ENCODE results near the gene VWCE.

The VWCE gene

DNA sequence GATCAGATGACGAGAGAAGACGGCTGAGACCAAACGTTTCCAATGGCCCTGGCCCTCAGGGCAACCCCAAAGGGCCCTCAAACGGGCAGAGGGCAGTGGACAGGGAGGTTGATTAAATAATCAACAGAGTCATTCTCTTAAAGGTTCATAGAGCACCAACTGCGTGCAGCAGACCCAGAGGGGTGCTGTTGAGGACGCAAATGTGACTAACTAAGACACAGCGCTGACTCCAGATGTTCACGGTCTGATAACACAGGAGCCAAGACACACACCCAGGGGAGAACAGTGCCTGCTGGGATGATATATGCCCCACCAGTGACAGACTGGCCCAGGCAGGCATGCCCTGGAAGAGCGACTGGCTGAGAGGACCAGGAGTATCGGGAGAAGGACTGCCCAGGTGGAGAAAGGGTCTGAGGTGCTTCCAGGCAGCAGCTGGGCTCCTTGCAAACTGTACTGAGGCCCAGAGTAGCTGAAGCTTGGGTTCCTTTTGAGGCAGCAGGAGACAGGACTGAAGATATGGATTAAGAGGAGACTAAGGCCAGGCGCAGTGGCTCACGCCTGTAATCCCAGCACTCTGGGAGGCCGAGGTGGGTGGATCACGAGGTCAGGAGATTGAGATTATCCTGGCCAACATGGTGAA is 7.7 kb downstream of the VWCE start:
- Histone ChIP-seq H3K4me2 (ENCODE audit: low read depth, low read length, poor library complexity, severe bottlenecking) (no peak overlapping the region), H3K9me3 (ENCODE audit: insufficient read depth, low read depth, low read length) (no peaks in the 10 kb centered on the region), H3K27me3 (ENCODE audit: insufficient read depth, low read length, poor library complexity, severe bottlenecking) (no peaks in the 10 kb centered on the region), H3K36me3 (ENCODE audit: insufficient read depth, low read length) (no peaks in the 10 kb centered on the region), H3K79me2 (ENCODE audit: insufficient read depth, low read length) (no peaks in the 10 kb centered on the region), H2AFZ (ENCODE audit: low read length) (no peak overlapping the region), H3K9me2 (replicated peaks; ENCODE audit: low read depth, low read length) (no peaks in the 10 kb centered on the region), H3F3A (ENCODE audit: low read depth) (no peaks in the 10 kb centered on the region), H3K9ac (ENCODE audit: low read depth, low read length, poor library complexity, severe bottlenecking) (no peak overlapping the region), H3K4me3 (ENCODE audit: low read length, poor library complexity, severe bottlenecking) (no peak overlapping the region), H4K20me1 (ENCODE audit: insufficient read depth, low read length, poor library complexity, severe bottlenecking) (no peaks in the 10 kb centered on the region), H3K4me1 (ENCODE audit: insufficient read depth, low read length, poor library complexity, severe bottlenecking) (no peaks in the 10 kb centered on the region)
- TF ChIP-seq EZH2phosphoT487 (IDR thresholded peaks at IDR 0.05; ENCODE audit: borderline replicate concordance) (no peak), CTCF (conservative IDR thresholded peaks at IDR 0.05; ENCODE audit: low read length) (no peak)

- Histone ChIP-seq H3K4me2 (ENCODE audit: low read depth, low read length, poor library complexity, severe bottlenecking) (no peak overlapping the region), H3K4me1 (ENCODE audit: insufficient read depth, low read length, poor library complexity, severe bottlenecking) (no peaks in the 10 kb centered on the region), H3K36me3 (ENCODE audit: insufficient read depth, low read length) (no peaks in the 10 kb centered on the region), H3K9ac (ENCODE audit: low read depth, low read length, poor library complexity, severe bottlenecking) (no peak overlapping the region), H3F3A (ENCODE audit: low read depth) (no peaks in the 10 kb centered on the region), H3K79me2 (ENCODE audit: insufficient read depth, low read length) (no peaks in the 10 kb centered on the region), H3K9me2 (replicated peaks; ENCODE audit: low read depth, low read length) (no peaks in the 10 kb centered on the region), H2AFZ (ENCODE audit: low read length) (no peak overlapping the region), H3K4me3 (ENCODE audit: low read length, poor library complexity, severe bottlenecking) (no peak overlapping the region), H3K27me3 (ENCODE audit: insufficient read depth, low read length, poor library complexity, severe bottlenecking) (no peaks in the 10 kb centered on the region), H4K20me1 (ENCODE audit: insufficient read depth, low read length, poor library complexity, severe bottlenecking) (no peaks in the 10 kb centered on the region), H3K9me3 (ENCODE audit: insufficient read depth, low read depth, low read length) (no peaks in the 10 kb centered on the region)
- TF ChIP-seq EZH2phosphoT487 (IDR thresholded peaks at IDR 0.05; ENCODE audit: borderline replicate concordance) (no peak), CTCF (conservative IDR thresholded peaks at IDR 0.05; ENCODE audit: low read length) (no peak)
Measured at GRCh38 chr11:61283613-61284012, 11.5 kb downstream of the VWCE start.

- Histone ChIP-seq H3K36me3 (ENCODE audit: insufficient read depth, low read length) (no peaks in the 10 kb centered on the region), H3K9me3 (ENCODE audit: insufficient read depth, low read depth, low read length) (no peaks in the 10 kb centered on the region), H3K4me2 (ENCODE audit: low read depth, low read length, poor library complexity, severe bottlenecking) (no peak overlapping the region), H3K79me2 (ENCODE audit: insufficient read depth, low read length) (no peaks in the 10 kb centered on the region), H3K9me2 (replicated peaks; ENCODE audit: low read depth, low read length) (no peaks in the 10 kb centered on the region), H3K4me1 (ENCODE audit: insufficient read depth, low read length, poor library complexity, severe bottlenecking) (no peaks in the 10 kb centered on the region), H3K4me3 (ENCODE audit: low read length, poor library complexity, severe bottlenecking) (no peak overlapping the region), H3F3A (ENCODE audit: low read depth) (no peaks in the 10 kb centered on the region), H3K27me3 (ENCODE audit: insufficient read depth, low read length, poor library complexity, severe bottlenecking) (no peaks in the 10 kb centered on the region), H4K20me1 (ENCODE audit: insufficient read depth, low read length, poor library complexity, severe bottlenecking) (no peaks in the 10 kb centered on the region), H3K9ac (ENCODE audit: low read depth, low read length, poor library complexity, severe bottlenecking) (no peak overlapping the region), H2AFZ (ENCODE audit: low read length) (no peak overlapping the region)
- TF ChIP-seq CTCF (conservative IDR thresholded peaks at IDR 0.05; ENCODE audit: low read length): no peak
- TF ChIP-seq EZH2phosphoT487 (IDR thresholded peaks at IDR 0.05; ENCODE audit: borderline replicate concordance): no peak
Measured at GRCh38 chr11:61281581-61282250, 13.4 kb downstream of the VWCE start.
